GM12878 (cell line): ENCODE data around the gene NCAM1. TPM values are rescaled to one million over a fixed set of nuclear protein-coding genes. Genes with fewer than 3 reads are reported as not detected.

Source experiments
- ATAC-seq: fragments of 200-7000 bp; cut with Tn5 transposase; 3 replicates; pipeline ENCODE4 v1.9.1; 2020; ENCODE audit warnings: mild to moderate bottlenecking, moderate library complexity
- BruUV-seq: library from RNA; stranded (reverse); fragments of 400-500 nt; replicated peaks from 2 replicates; lab custom pipeline; 2021; lab: Mats Ljungman, UMichigan
- CTCF ChIA-PET: fragments of 300-600 bp; sonication (Branson Sonifier 250); formaldehyde crosslinking; extraction: SDS; loops from one replicate; lab custom pipeline; 2021; ENCODE audit warnings: inconsistent platforms; lab: Yijun Ruan, JAX
- POLR2A ChIA-PET: fragments of 350-600 bp; formaldehyde crosslinking; extraction: SDS; loops from one replicate; lab custom pipeline; 2021; ENCODE audit warnings: inconsistent platforms; lab: Charles Lee
- RAD21 ChIA-PET: fragments of 300-600 bp; sonication (Branson Sonifier 250); formaldehyde crosslinking; loops from one replicate; lab custom pipeline; 2023; ENCODE audit warnings: antibody characterized with exemption; ENCODE audit not compliant: unreplicated experiment; lab: Charles Lee
- SMC1A ChIA-PET: fragments of 300-600 bp; sonication (Branson Sonifier 250); formaldehyde crosslinking; loops from one replicate; lab custom pipeline; 2023; ENCODE audit not compliant: unreplicated experiment, uncharacterized antibody; lab: Charles Lee
- DNase-seq: peaks from one replicate; pipeline ENCODE4 v3.0.0-alpha.2; 2011; ENCODE audit warnings: low read depth, low spot score
- FAIRE-seq: peaks from 3 replicates; lab custom pipeline; 2011; peaks lifted over from hg19 to GRCh38; lab: Jason Lieb, UNC
- H2AFZ ChIP-seq: 2 replicates; pipeline ENCODE4 v1.6.0; 2011; ENCODE audit warnings: low read depth, low read length, control low read depth; ENCODE audit not compliant: control insufficient read depth
- H3K27ac ChIP-seq: 2 replicates; pipeline ENCODE4 v1.5.1; 2011; ENCODE audit warnings: control low read depth; ENCODE audit not compliant: control insufficient read depth, insufficient read depth
- H3K27me3 ChIP-seq, 2 experiments: replicated peaks in 1 of 2; 2 replicates each; pipeline versions ENCODE4 v1.6.0 to v1.6.1; 2011; ENCODE audit warnings: low read length in 1 of 2; ENCODE audit not compliant: control insufficient read depth in 2 of 2, insufficient read depth in 2 of 2
- H3K36me3 ChIP-seq, 2 experiments: 2 replicates each; pipeline ENCODE4 v1.5.1; 2011; ENCODE audit warnings: low read length in 1 of 2; ENCODE audit not compliant: control insufficient read depth in 2 of 2, insufficient read depth in 2 of 2
- H3K4me1 ChIP-seq: 2 replicates; pipeline ENCODE4 v1.6.1; 2011; ENCODE audit warnings: mild to moderate bottlenecking, low read length, moderate library complexity, mixed read lengths; ENCODE audit not compliant: control insufficient read depth, insufficient read depth
- H3K4me2 ChIP-seq: 2 replicates; pipeline ENCODE4 v1.6.0; 2011; ENCODE audit warnings: control low read depth; ENCODE audit not compliant: control insufficient read depth, insufficient read depth
- H3K4me3 ChIP-seq: fragments of 200-600 bp; sonication (generic); 2 replicates; pipeline ENCODE4 v1.5.1; 2016
- H3K79me2 ChIP-seq: 2 replicates; pipeline ENCODE4 v1.6.0; 2011; ENCODE audit warnings: low read length; ENCODE audit not compliant: control insufficient read depth, insufficient read depth
- H3K9ac ChIP-seq: 2 replicates; pipeline ENCODE4 v1.8.0; 2011; ENCODE audit warnings: low read length, control low read depth, mixed read lengths; ENCODE audit not compliant: control insufficient read depth, insufficient read depth
- H3K9me3 ChIP-seq: replicated peaks from 3 replicates; pipeline ENCODE4 v1.5.1; 2011; ENCODE audit warnings: mild to moderate bottlenecking, low read length; ENCODE audit not compliant: control insufficient read depth, insufficient read depth
- H4K20me1 ChIP-seq: 2 replicates; pipeline ENCODE4 v1.6.0; 2011; ENCODE audit not compliant: control insufficient read depth, insufficient read depth
- CBX3 ChIP-seq: fragments of 200-600 bp; sonication (generic); IDR thresholded peaks from 2 replicates; pipeline ENCODE4 v1.6.1; 2016; ENCODE audit warnings: low read depth, borderline replicate concordance
- CBX5 ChIP-seq: sonication (generic); IDR thresholded peaks from 2 replicates; pipeline ENCODE4 v1.6.1; 2016; ENCODE audit warnings: low read depth, moderate library complexity, mild to moderate bottlenecking, inconsistent platforms
- FOXK2 ChIP-seq: fragments of 450-650 bp; IDR thresholded peaks from 2 replicates; pipeline ENCODE4 v1.6.1; 2017; ENCODE audit warnings: mild to moderate bottlenecking, moderate library complexity
- GATAD2B ChIP-seq: fragments of 450-650 bp; conservative IDR thresholded peaks from 2 replicates; pipeline ENCODE4 v1.6.1; 2017; ENCODE audit warnings: low read depth, mild to moderate bottlenecking, moderate library complexity
- HDAC2 ChIP-seq: fragments of 200-600 bp; sonication (generic); IDR thresholded peaks from 2 replicates; pipeline ENCODE4 v1.6.1; 2017
- IRF4 ChIP-seq: IDR thresholded peaks from 2 replicates; pipeline ENCODE4 v1.6.1; 2011; ENCODE audit warnings: low read depth, low read length
- JUNB ChIP-seq: IDR thresholded peaks from 2 replicates; pipeline ENCODE4 v1.6.1; 2016; ENCODE audit warnings: antibody characterized with exemption, mild to moderate bottlenecking
- KDM1A ChIP-seq: fragments of 200-600 bp; sonication (generic); IDR thresholded peaks from 2 replicates; pipeline ENCODE4 v1.6.1; 2016; ENCODE audit warnings: borderline replicate concordance
- KLF5 ChIP-seq: fragments of 450-650 bp; IDR thresholded peaks from 2 replicates; pipeline ENCODE4 v1.6.1; 2014; ENCODE audit warnings: mild to moderate bottlenecking; ENCODE audit not compliant: partially characterized antibody
- MXI1 ChIP-seq: fragments of 150-350 bp; IDR thresholded peaks from 2 replicates; pipeline ENCODE4 v1.6.1; 2011; ENCODE audit warnings: low read depth, mild to moderate bottlenecking, inconsistent platforms, low read length, improper control_type of control experiment
- RELA ChIP-seq: fragments of 450-650 bp; IDR thresholded peaks from 2 replicates; pipeline ENCODE4 v1.8.0; 2014; ENCODE audit warnings: borderline replicate concordance; ENCODE audit not compliant: partially characterized antibody
- STAT1 ChIP-seq: fragments of 450-650 bp; conservative IDR thresholded peaks from 2 replicates; pipeline ENCODE4 v1.6.1; 2014; ENCODE audit warnings: antibody characterized with exemption, mild to moderate bottlenecking
- TCF12 ChIP-seq: IDR thresholded peaks from 2 replicates; pipeline ENCODE4 v1.6.1; 2011; ENCODE audit warnings: low read depth, mild to moderate bottlenecking, low read length
- ZBED1 ChIP-seq: IDR thresholded peaks from 2 replicates; pipeline ENCODE4 v1.6.1; 2016; ENCODE audit warnings: borderline replicate concordance
- WGBS: methylation state at CpG from one replicate; pipeline ENCODE4 v1.1.6; 2016; ENCODE audit warnings: low lambda C conversion rate; ENCODE audit not compliant: insufficient replicate concordance, insufficient coverage; ENCODE audit errors: missing lambda C conversion rate; 5-methylcytosine and 5-hydroxymethylcytosine counted together
- in situ Hi-C: fragments of 300-500 bp; cut with MboI; formaldehyde crosslinking; loops from 9 replicates; pipeline ENCODE4 v1.14.3; 2018; ENCODE audit warnings: mixed read lengths
- intact Hi-C: fragments of 100-400 bp; cut with micrococcal nuclease; formaldehyde crosslinking; loops from one replicate; pipeline ENCODE4 v1.14.2; 2022; ENCODE audit not compliant: unreplicated experiment
- polyA plus RNA-seq, 11 experiments: library from polyadenylated mRNA; depleted of rRNA in 4 of 11; unstranded in 6 of 11; stranded (reverse) in 5 of 11; fragments of >200 nt; fragmentation: Nextera tagmentation in 4 of 11; fragmentation: Illumina TruSeq in 1 of 11; extraction: Ambion mirVana in 4 of 11; extraction: Trizol in 1 of 11; gene quantifications; 1 replicate in 1 of 11; 2 replicates in 10 of 11; pipeline versions ENCODE4 v1.2.1 to v1.2.3, GENCODE V29; 2011 to 2016; ENCODE audit warnings: inconsistent platforms in 2 of 11, missing spikeins in 2 of 11, low read depth in 1 of 11
- total RNA-seq, 4 experiments: library from RNA; depleted of rRNA in 3 of 4; stranded (reverse); fragments of >200 nt in 3 of 4; fragmentation: Illumina TruSeq in 1 of 4; extraction: Trizol in 1 of 4; gene quantifications; 2 replicates each; pipeline versions ENCODE4 v1.2.1 to v1.2.3, GENCODE V29; 2013 to 2021
- TF ChIP-seq, protein P1 (sequence below): IDR thresholded peaks from 2 replicates; pipeline ENCODE4 v1.6.1; 2012; ENCODE audit warnings: low read length, inconsistent platforms
- TF ChIP-seq, protein P2 (sequence below): fragments of 450-650 bp; IDR thresholded peaks from 2 replicates; pipeline ENCODE4 v1.6.1; 2017; ENCODE audit warnings: antibody characterized with exemption, mild to moderate bottlenecking, moderate library complexity

The NCAM1 gene
- total and polyA plus RNA-seq, 10 of the 15 experiments (the other 5 are each of a cell fraction or from before 2014, with no cell fraction given) = 0.10 to 0.23 (median 0.11) TPM; not detected in 7

DNA sequence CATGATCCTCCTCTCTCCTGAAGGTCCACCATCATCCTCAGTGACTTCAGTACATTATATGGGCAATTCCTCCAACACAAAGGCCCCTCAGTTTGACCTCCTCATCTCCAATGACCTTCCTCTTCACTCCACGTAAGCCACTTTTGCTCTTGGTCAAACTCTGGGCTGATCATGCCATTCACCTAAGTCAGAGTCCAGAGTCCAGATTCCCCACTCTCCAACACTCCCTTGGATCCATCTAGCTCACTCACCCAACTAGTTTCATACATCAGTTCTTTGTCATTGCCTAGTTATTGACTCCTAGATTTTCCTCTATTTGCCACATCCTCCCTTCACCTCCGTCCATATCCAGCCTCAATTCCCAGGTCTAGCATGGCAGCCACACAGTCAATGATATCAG is 322.7 kb downstream of the NCAM1 start:
- no peak overlapping the region for H2AFZ ChIP-seq
- TF ChIP-seq ZBED1 (no peak), IRF4 (no peak), CBX3 (no peak)
- ChIA-PET CTCF (interaction anchor here (1.3 kb wide), 1 partner anchor 700 kb away, joined by 4 read pairs; no protein-coding TSS in a partner anchor), POLR2A (no interaction called here), RAD21 (no interaction called here), SMC1A (no interaction called here)
- no peak overlapping the region for H3K4me2 ChIP-seq
- ATAC-seq (no peak), FAIRE-seq (no peak), DNase-seq (no peak)
- H3K79me2 ChIP-seq = no peaks in the 10 kb centered on the region
- H3K27me3 ChIP-seq = no peaks in the 10 kb centered on the region
- H4K20me1 ChIP-seq = no peaks in the 10 kb centered on the region
- whole genome bisulfite sequencing = 37% methylated on average over 2 of the region's 2 CpGs
- H3K9ac ChIP-seq = no peak overlapping the region
- intact Hi-C loops = no loop called here
- no peaks in the 10 kb centered on the region for H3K36me3 ChIP-seq
- H3K27ac ChIP-seq = no peak overlapping the region
- H3K4me3 ChIP-seq = no peak overlapping the region
- no peaks in the 10 kb centered on the region for H3K9me3 ChIP-seq
- no TSS peak for BruUV-seq
- H3K4me1 ChIP-seq = no peaks in the 10 kb centered on the region
- in situ Hi-C loops = loop anchor here (10.0 kb wide), 1 partner anchor 1059 kb away; the partner anchor contains the start of gene PTS

DNA sequence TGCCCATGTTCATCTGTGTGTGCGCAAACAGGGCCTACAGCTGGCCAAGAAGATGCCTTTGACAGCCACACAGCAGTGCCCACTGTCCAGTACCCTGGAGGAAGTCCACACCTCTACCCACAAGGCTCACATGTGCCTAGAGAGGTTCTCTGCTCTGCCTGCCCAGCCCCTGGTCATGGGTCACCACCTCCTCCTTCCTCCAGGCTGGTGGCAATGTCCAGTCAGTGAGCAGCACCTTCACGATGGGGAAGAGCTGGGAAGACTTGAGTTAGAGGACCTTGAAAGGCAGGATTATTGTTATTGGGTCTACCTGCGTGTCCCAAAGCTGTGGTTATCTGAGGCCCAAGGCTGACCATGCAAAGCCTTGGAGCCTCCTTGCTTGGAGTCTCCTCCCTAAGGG is 324.8 kb downstream of the NCAM1 start:
- H3K4me2 ChIP-seq = no peak overlapping the region
- no peaks in the 10 kb centered on the region for H3K79me2 ChIP-seq
- no peak for FAIRE-seq
- in situ Hi-C loops = loop anchor here (10.0 kb wide), 1 partner anchor 1061 kb away; the partner anchor contains the start of gene PTS
- no peak overlapping the region for H3K4me3 ChIP-seq
- no TSS peak for BruUV-seq
- POLR2A ChIA-PET = no interaction called here
- 28% methylated on average over 3 of the region's 3 CpGs for WGBS
- RAD21 ChIA-PET = no interaction called here
- intact Hi-C loops = loop anchor here (5.0 kb wide), 1 partner anchor 174 kb away; no protein-coding TSS in a partner anchor
- H3K27me3 ChIP-seq = no peaks in the 10 kb centered on the region
- H3K9ac ChIP-seq = no peak overlapping the region
- no peak for ATAC-seq
- CTCF ChIA-PET = no interaction called here
- H3K9me3 ChIP-seq = no peaks in the 10 kb centered on the region
- H3K36me3 ChIP-seq = no peaks in the 10 kb centered on the region
- no peak overlapping the region for H2AFZ ChIP-seq
- DNase-seq = no peak
- H4K20me1 ChIP-seq = no peaks in the 10 kb centered on the region
- no peak overlapping the region for H3K27ac ChIP-seq
- SMC1A ChIA-PET = no interaction called here
- no peaks in the 10 kb centered on the region for H3K4me1 ChIP-seq
- no peak for TF ChIP-seq KLF5
- TF ChIP-seq, protein P1, sequence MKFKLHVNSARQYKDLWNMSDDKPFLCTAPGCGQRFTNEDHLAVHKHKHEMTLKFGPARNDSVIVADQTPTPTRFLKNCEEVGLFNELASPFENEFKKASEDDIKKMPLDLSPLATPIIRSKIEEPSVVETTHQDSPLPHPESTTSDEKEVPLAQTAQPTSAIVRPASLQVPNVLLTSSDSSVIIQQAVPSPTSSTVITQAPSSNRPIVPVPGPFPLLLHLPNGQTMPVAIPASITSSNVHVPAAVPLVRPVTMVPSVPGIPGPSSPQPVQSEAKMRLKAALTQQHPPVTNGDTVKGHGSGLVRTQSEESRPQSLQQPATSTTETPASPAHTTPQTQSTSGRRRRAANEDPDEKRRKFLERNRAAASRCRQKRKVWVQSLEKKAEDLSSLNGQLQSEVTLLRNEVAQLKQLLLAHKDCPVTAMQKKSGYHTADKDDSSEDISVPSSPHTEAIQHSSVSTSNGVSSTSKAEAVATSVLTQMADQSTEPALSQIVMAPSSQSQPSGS = no peak
- TF ChIP-seq CBX5 = no peak
- TF ChIP-seq GATAD2B = no peak
- no peak for TF ChIP-seq KDM1A
- no peak for TF ChIP-seq FOXK2
- no peak for TF ChIP-seq JUNB
- TF ChIP-seq RELA = no peak
- TF ChIP-seq, protein P2, sequence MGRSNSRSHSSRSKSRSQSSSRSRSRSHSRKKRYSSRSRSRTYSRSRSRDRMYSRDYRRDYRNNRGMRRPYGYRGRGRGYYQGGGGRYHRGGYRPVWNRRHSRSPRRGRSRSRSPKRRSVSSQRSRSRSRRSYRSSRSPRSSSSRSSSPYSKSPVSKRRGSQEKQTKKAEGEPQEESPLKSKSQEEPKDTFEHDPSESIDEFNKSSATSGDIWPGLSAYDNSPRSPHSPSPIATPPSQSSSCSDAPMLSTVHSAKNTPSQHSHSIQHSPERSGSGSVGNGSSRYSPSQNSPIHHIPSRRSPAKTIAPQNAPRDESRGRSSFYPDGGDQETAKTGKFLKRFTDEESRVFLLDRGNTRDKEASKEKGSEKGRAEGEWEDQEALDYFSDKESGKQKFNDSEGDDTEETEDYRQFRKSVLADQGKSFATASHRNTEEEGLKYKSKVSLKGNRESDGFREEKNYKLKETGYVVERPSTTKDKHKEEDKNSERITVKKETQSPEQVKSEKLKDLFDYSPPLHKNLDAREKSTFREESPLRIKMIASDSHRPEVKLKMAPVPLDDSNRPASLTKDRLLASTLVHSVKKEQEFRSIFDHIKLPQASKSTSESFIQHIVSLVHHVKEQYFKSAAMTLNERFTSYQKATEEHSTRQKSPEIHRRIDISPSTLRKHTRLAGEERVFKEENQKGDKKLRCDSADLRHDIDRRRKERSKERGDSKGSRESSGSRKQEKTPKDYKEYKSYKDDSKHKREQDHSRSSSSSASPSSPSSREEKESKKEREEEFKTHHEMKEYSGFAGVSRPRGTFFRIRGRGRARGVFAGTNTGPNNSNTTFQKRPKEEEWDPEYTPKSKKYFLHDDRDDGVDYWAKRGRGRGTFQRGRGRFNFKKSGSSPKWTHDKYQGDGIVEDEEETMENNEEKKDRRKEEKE = no peak
- no peak for TF ChIP-seq STAT1
- no peak for TF ChIP-seq MXI1
- no peak for TF ChIP-seq TCF12
- TF ChIP-seq HDAC2 = no peak
